HepG2 (cell line): Measurements from ENCODE around the gene TRIM58. TPM values are rescaled to one million over a fixed set of nuclear protein-coding genes. Genes with fewer than 3 reads are reported as not detected.

ENCODE experiments used
- ATAC-seq: fragments of 200-7000 bp; cut with Tn5 transposase; 3 replicates; pipeline ENCODE4 v1.9.1; 2020; ENCODE audit warnings: mild to moderate bottlenecking, moderate library complexity
- BruUV-seq: library from RNA; stranded (reverse); fragments of 400-500 nt; replicated peaks from 2 replicates; lab custom pipeline; 2021; lab: Mats Ljungman, UMichigan
- CTCF ChIA-PET: fragments of 300-600 bp; formaldehyde crosslinking; extraction: SDS; loops from one replicate; lab custom pipeline; 2021; ENCODE audit warnings: low total read pairs, inconsistent platforms, low intra/inter-chr PET ratio; lab: Yijun Ruan, JAX
- POLR2A ChIA-PET: fragments of 350-600 bp; sonication (Branson Sonifier 250); formaldehyde crosslinking; loops from one replicate; lab custom pipeline; 2020; ENCODE audit warnings: antibody characterized with exemption, inconsistent platforms; lab: Yijun Ruan, JAX
- DNase-seq: peaks from one replicate; pipeline ENCODE4 v3.0.0-alpha.2; 2015; ENCODE audit warnings: low spot score
- FAIRE-seq: peaks from 3 replicates; lab custom pipeline; 2011; peaks lifted over from hg19 to GRCh38; lab: Jason Lieb, UNC
- H2AFZ ChIP-seq: one replicate; pipeline ENCODE4 v1.6.1; 2011; ENCODE audit warnings: low read length, inconsistent platforms
- H3K27ac ChIP-seq: fragments of 300-600 bp; 3 replicates; pipeline ENCODE4 v1.8.0; 2011; ENCODE audit warnings: mixed run types, mild to moderate bottlenecking, mixed read lengths, low read length, inconsistent platforms; ENCODE audit not compliant: insufficient read depth; ENCODE audit errors: extremely low read length
- H3K27me3 ChIP-seq, 2 experiments: fragments of 200-600 bp in 1 of 2; 2 replicates in 1 of 2; 3 replicates in 1 of 2; pipeline versions ENCODE4 v1.6.0 to v1.8.0; 2011; ENCODE audit warnings: low read length in 2 of 2, mild to moderate bottlenecking in 2 of 2, moderate library complexity in 2 of 2, inconsistent platforms in 1 of 2; ENCODE audit not compliant: insufficient read depth in 2 of 2, control insufficient read depth in 1 of 2
- H3K36me3 ChIP-seq, 2 experiments: fragments of 200-600 bp in 1 of 2; replicated peaks in 1 of 2; 2 replicates in 1 of 2; 3 replicates in 1 of 2; pipeline versions ENCODE4 v1.5.1 to v1.8.0; 2011; ENCODE audit warnings: low read length in 2 of 2, inconsistent platforms in 1 of 2; ENCODE audit not compliant: insufficient read depth in 2 of 2, control insufficient read depth in 1 of 2
- H3K4me1 ChIP-seq: 2 replicates; pipeline ENCODE4 v1.5.1; 2012; ENCODE audit warnings: low read length, inconsistent platforms; ENCODE audit not compliant: insufficient read depth
- H3K4me2 ChIP-seq: 2 replicates; pipeline ENCODE4 v1.6.0; 2011; ENCODE audit warnings: low read depth, low read length, inconsistent platforms
- H3K4me3 ChIP-seq, 3 experiments: fragments of 200-600 bp in 1 of 3; sonication (generic), shearing (Covaris generic) in 1 of 3; replicated peaks in 1 of 3; 2 replicates each; pipeline ENCODE4 v1.5.1; 2011 to 2016; ENCODE audit warnings: low read length in 3 of 3, inconsistent platforms in 2 of 3, low read depth in 2 of 3, mild to moderate bottlenecking in 2 of 3, control low read depth in 1 of 3, mixed read lengths in 1 of 3; ENCODE audit not compliant: insufficient read depth in 1 of 3
- H3K79me2 ChIP-seq: one replicate; pipeline ENCODE4 v1.6.1; 2011; ENCODE audit warnings: low read length, inconsistent platforms; ENCODE audit not compliant: insufficient read depth
- H3K9ac ChIP-seq: 2 replicates; pipeline ENCODE4 v1.6.0; 2011; ENCODE audit warnings: mild to moderate bottlenecking, low read depth, low read length, inconsistent platforms; ENCODE audit not compliant: insufficient read depth
- H3K9me3 ChIP-seq: 2 replicates; pipeline ENCODE4 v1.5.1; 2012; ENCODE audit warnings: mild to moderate bottlenecking, low read length
- H4K20me1 ChIP-seq: 2 replicates; pipeline ENCODE4 v1.6.0; 2011; ENCODE audit warnings: inconsistent platforms, mild to moderate bottlenecking, low read length, moderate library complexity; ENCODE audit not compliant: insufficient read depth
- ATF7 ChIP-seq, 2 experiments: fragments of 450-650 bp in 1 of 2; sonication (generic) in 1 of 2; formaldehyde crosslinking in 1 of 2; IDR thresholded peaks; 2 replicates each; pipeline versions ENCODE4 v1.4.0 to v1.6.1; 2016 to 2020; ENCODE audit warnings: antibody characterized with exemption in 1 of 2, mild to moderate bottlenecking in 1 of 2, missing genetic modification reagents in 1 of 2
- GATA4 ChIP-seq: sonication (generic); IDR thresholded peaks from 2 replicates; pipeline ENCODE4 v1.6.1; 2016; ENCODE audit warnings: antibody characterized with exemption, low read depth, borderline replicate concordance
- ONECUT2 ChIP-seq: sonication (generic); formaldehyde crosslinking; IDR thresholded peaks from 2 replicates; pipeline ENCODE4 v1.4.0; 2020; ENCODE audit warnings: missing genetic modification reagents
- PCBP1 ChIP-seq: fragments of 200-400 bp; formaldehyde crosslinking; IDR thresholded peaks from 2 replicates; pipeline ENCODE4 v1.6.1; 2017; ENCODE audit warnings: mild to moderate bottlenecking, low read depth, low read length, borderline replicate concordance
- ZNF235 ChIP-seq: sonication (generic); formaldehyde crosslinking; IDR thresholded peaks from 2 replicates; pipeline ENCODE4 v1.8.1; 2023; ENCODE audit warnings: mild to moderate bottlenecking, missing genetic modification reagents, borderline replicate concordance
- ZNF256 ChIP-seq: sonication (generic); formaldehyde crosslinking; conservative IDR thresholded peaks from 2 replicates; pipeline ENCODE4 v1.4.0; 2020; ENCODE audit warnings: missing genetic modification reagents
- ZSCAN25 ChIP-seq: sonication (generic); formaldehyde crosslinking; IDR thresholded peaks from 2 replicates; pipeline ENCODE4 v1.8.0; 2022; ENCODE audit warnings: mild to moderate bottlenecking, missing genetic modification reagents
- WGBS: methylation state at CpG from one replicate; pipeline ENCODE4 v1.1.6; 2017; ENCODE audit warnings: low lambda C conversion rate; 5-methylcytosine and 5-hydroxymethylcytosine counted together
- in situ Hi-C: cut with HindIII; loops from 2 replicates; pipeline ENCODE4 v1.10.0; 2017; ENCODE audit warnings: low pct_unique_long_range_greater_than_20kb; ENCODE audit not compliant: extremely low pct_ligation_motif_present
- intact Hi-C: fragments of 100-400 bp; cut with micrococcal nuclease; formaldehyde crosslinking; loops from one replicate; pipeline ENCODE4 v1.10.0; 2022; ENCODE audit not compliant: unreplicated experiment
- polyA plus RNA-seq, 8 experiments: library from polyadenylated mRNA; depleted of rRNA in 3 of 8; stranded (reverse) in 7 of 8; unstranded in 1 of 8; fragments of >200 nt; fragmentation: Illumina TruSeq in 4 of 8; extraction: Trizol in 4 of 8; gene quantifications; 2 replicates each; pipeline versions ENCODE4 v1.2.1 to v1.2.3, GENCODE V29; 2011 to 2016; ENCODE audit warnings: low read depth in 4 of 8, missing spikeins in 1 of 8, mixed read lengths in 1 of 8; ENCODE audit not compliant: insufficient read depth in 1 of 8
- total RNA-seq, 5 experiments: library from RNA; depleted of rRNA; stranded (reverse); fragments of >200 nt; fragmentation: Illumina TruSeq; extraction: Trizol; gene quantifications; 2 replicates each; pipeline ENCODE4 v1.2.3, GENCODE V29; 2016; ENCODE audit warnings: low read depth in 1 of 5
- TF ChIP-seq, protein P1 (sequence below): sonication (generic); formaldehyde crosslinking; IDR thresholded peaks from 2 replicates; pipeline ENCODE4 v1.8.1; 2022; ENCODE audit warnings: mild to moderate bottlenecking, missing genetic modification reagents
- TF ChIP-seq, protein P2 (sequence below): sonication (generic); formaldehyde crosslinking; IDR thresholded peaks from 2 replicates; pipeline ENCODE4 v1.8.0; 2022; ENCODE audit warnings: mild to moderate bottlenecking, missing genetic modification reagents, moderate library complexity
- TF ChIP-seq, protein P3 (sequence below): fragments of 450-650 bp; IDR thresholded peaks from 2 replicates; pipeline ENCODE4 v1.6.1; 2016
- TF ChIP-seq, protein P4 (sequence below): sonication (generic); formaldehyde crosslinking; IDR thresholded peaks from 2 replicates; pipeline ENCODE4 v1.4.0; 2020; ENCODE audit warnings: low read depth, mild to moderate bottlenecking, missing genetic modification reagents

Gene TRIM58
- total and polyA plus RNA-seq, 2 of the 13 experiments (the other 11 are each of a cell fraction or from before 2014, with no cell fraction given), result not detected

DNA sequence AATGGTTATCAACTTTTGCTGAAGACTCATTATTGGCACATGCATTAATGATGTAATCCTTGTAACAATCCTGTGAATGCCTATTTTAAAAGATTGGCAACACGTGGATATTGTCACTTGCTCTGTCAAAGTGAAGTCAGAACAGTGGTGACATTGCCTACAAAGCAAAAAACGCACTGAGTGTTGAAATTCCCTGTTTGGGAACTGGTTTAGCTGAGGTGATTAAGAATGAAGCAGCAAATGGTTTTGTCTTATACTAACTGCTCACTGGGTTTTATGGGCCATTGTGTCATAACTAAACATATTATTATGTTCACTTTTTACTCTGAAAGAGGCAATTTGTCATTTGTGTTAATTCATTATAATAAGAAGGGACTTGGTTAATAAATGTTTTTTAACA, 44.4 kb upstream of the TRIM58 start:
- no peak for ATAC-seq
- intact Hi-C loops, result no loop called here
- POLR2A ChIA-PET, result no interaction called here

DNA sequence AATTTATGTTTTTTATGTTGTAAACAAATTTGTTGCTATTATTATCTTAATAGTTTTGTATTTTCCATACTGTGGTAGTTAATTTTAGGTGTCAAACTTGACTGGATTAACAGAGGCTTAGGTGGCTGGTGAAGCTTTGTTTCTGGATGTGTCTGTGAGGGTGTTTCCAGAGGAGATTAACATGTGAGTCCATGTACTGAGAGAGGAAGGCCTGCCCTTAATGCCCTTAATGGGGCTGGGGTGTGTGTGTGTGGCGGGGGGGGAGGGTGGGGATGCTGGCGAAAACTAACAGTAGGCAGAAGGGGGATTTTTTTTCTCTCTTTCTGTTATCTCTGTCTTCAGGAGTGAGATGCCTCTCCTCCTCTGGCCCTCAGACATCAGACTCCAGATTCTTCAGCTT, 34.9 kb upstream of the TRIM58 start:
- Histone ChIP-seq H3K79me2 (no peaks in the 10 kb centered on the region), H3K9me3 (peaks cover 19% of the 10 kb centered on the region), H3K27me3 (no peaks in the 10 kb centered on the region), H3K4me3 (no peak overlapping the region), H3K9ac (no peak overlapping the region), H4K20me1 (no peaks in the 10 kb centered on the region), H3K4me2 (no peak overlapping the region), H2AFZ (no peak overlapping the region), H3K36me3 (no peaks in the 10 kb centered on the region), H3K27ac (no peak overlapping the region), H3K4me1 (no peaks in the 10 kb centered on the region)
- TF ChIP-seq GATA4 (no peak), ZNF235 (CRISPR knock-in tag) (no peak), ZSCAN25 (CRISPR knock-in tag) (no peak), ONECUT2 (no peak), ZNF256 (CRISPR knock-in tag) (no peak), PCBP1 (no peak)
- TF ChIP-seq, protein P1, sequence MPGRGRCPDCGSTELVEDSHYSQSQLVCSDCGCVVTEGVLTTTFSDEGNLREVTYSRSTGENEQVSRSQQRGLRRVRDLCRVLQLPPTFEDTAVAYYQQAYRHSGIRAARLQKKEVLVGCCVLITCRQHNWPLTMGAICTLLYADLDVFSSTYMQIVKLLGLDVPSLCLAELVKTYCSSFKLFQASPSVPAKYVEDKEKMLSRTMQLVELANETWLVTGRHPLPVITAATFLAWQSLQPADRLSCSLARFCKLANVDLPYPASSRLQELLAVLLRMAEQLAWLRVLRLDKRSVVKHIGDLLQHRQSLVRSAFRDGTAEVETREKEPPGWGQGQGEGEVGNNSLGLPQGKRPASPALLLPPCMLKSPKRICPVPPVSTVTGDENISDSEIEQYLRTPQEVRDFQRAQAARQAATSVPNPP (CRISPR knock-in tag), result no peak
- TF ChIP-seq, protein P2, sequence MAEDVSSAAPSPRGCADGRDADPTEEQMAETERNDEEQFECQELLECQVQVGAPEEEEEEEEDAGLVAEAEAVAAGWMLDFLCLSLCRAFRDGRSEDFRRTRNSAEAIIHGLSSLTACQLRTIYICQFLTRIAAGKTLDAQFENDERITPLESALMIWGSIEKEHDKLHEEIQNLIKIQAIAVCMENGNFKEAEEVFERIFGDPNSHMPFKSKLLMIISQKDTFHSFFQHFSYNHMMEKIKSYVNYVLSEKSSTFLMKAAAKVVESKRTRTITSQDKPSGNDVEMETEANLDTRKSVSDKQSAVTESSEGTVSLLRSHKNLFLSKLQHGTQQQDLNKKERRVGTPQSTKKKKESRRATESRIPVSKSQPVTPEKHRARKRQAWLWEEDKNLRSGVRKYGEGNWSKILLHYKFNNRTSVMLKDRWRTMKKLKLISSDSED (CRISPR knock-in tag), result no peak
- no peak for DNase-seq
- WGBS, result 0% methylated on average over 2 of the region's 2 CpGs
- ChIA-PET CTCF (no interaction called here), POLR2A (no interaction called here)
- BruUV-seq, result no TSS peak
- in situ Hi-C loops (no loop called here), intact Hi-C loops (no loop called here)
- ATAC-seq, result no peak
- no peak for FAIRE-seq

More for the DNA sequence above, 44.4 kb upstream of the TRIM58 start:
- H3K79me2 ChIP-seq, result no peaks in the 10 kb centered on the region
- no peaks in the 10 kb centered on the region for H3K4me1 ChIP-seq
- no peak overlapping the region for H3K9ac ChIP-seq
- DNase-seq (no peak), FAIRE-seq (no peak)
- H3K27ac ChIP-seq, result no peak overlapping the region
- no peak overlapping the region for H3K4me2 ChIP-seq
- no peak overlapping the region for H2AFZ ChIP-seq
- H3K36me3 ChIP-seq, result no peaks in the 10 kb centered on the region
- no peak overlapping the region for H3K4me3 ChIP-seq
- H4K20me1 ChIP-seq, result no peaks in the 10 kb centered on the region
- no TSS peak for BruUV-seq
- H3K9me3 ChIP-seq, result peaks cover 33% of the 10 kb centered on the region
- TF ChIP-seq, protein P3, sequence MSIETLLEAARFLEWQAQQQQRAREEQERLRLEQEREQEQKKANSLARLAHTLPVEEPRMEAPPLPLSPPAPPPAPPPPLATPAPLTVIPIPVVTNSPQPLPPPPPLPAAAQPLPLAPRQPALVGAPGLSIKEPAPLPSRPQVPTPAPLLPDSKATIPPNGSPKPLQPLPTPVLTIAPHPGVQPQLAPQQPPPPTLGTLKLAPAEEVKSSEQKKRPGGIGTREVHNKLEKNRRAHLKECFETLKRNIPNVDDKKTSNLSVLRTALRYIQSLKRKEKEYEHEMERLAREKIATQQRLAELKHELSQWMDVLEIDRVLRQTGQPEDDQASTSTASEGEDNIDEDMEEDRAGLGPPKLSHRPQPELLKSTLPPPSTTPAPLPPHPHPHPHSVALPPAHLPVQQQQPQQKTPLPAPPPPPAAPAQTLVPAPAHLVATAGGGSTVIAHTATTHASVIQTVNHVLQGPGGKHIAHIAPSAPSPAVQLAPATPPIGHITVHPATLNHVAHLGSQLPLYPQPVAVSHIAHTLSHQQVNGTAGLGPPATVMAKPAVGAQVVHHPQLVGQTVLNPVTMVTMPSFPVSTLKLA, result 0 out of 2 replicates have a peak, but pooled peaks have one; percentile 4
- TF ChIP-seq, protein P4, sequence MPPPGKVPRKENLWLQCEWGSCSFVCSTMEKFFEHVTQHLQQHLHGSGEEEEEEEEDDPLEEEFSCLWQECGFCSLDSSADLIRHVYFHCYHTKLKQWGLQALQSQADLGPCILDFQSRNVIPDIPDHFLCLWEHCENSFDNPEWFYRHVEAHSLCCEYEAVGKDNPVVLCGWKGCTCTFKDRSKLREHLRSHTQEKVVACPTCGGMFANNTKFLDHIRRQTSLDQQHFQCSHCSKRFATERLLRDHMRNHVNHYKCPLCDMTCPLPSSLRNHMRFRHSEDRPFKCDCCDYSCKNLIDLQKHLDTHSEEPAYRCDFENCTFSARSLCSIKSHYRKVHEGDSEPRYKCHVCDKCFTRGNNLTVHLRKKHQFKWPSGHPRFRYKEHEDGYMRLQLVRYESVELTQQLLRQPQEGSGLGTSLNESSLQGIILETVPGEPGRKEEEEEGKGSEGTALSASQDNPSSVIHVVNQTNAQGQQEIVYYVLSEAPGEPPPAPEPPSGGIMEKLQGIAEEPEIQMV (CRISPR knock-in tag), result no peak
- TF ChIP-seq ATF7 (IDR thresholded peaks at IDR 0.05) (0 out of 2 replicates have a peak, but pooled peaks have one; percentile 5), ATF7 (CRISPR knock-in tag; IDR thresholded peaks at IDR 0.05) (no peak)
- WGBS, result 0% methylated on average over 2 of the region's 2 CpGs
- H3K27me3 ChIP-seq, result no peaks in the 10 kb centered on the region
- in situ Hi-C loops, result no loop called here
- CTCF ChIA-PET, result no interaction called here
